ENCODE measurements around the gene BNC2.

The BNC2 gene

GRCh38 chr9:16622541-16622940, 247.9 kb downstream of the BNC2 start:
- no peak for DNase-seq (ENCODE audit: low read depth)
- no peak overlapping the region for H3K4me3 ChIP-seq (ENCODE audit: low read depth, low read length)
- no peak for TF ChIP-seq CTCF (conservative IDR thresholded peaks at IDR 0.05; ENCODE audit: low read depth, low read length)

- no peak for TF ChIP-seq CTCF (conservative IDR thresholded peaks at IDR 0.05; ENCODE audit: low read depth, low read length)
- H3K4me3 ChIP-seq (ENCODE audit: low read depth, low read length), result no peak overlapping the region
- no peak for DNase-seq (ENCODE audit: low read depth)
Observed at GRCh38 chr9:16619914-16620520, 250.5 kb downstream of the BNC2 start.

- H3K4me3 ChIP-seq (ENCODE audit: low read depth, low read length), result no peak overlapping the region
- DNase-seq (ENCODE audit: low read depth), result peak; percentile 47
- no peak for TF ChIP-seq CTCF (conservative IDR thresholded peaks at IDR 0.05; ENCODE audit: low read depth, low read length)
Observed at GRCh38 chr9:16619402-16619801, 251.1 kb downstream of the BNC2 start.

- H3K4me3 ChIP-seq (ENCODE audit: low read depth, low read length), result no peak overlapping the region
- no peak for DNase-seq (ENCODE audit: low read depth)
- TF ChIP-seq CTCF (conservative IDR thresholded peaks at IDR 0.05; ENCODE audit: low read depth, low read length), result no peak
Observed at GRCh38 chr9:16618524-16618923, 251.9 kb downstream of the BNC2 start.

GRCh38 chr9:16616686-16617085, 253.8 kb downstream of the BNC2 start:
- TF ChIP-seq CTCF (conservative IDR thresholded peaks at IDR 0.05; ENCODE audit: low read depth, low read length), result no peak
- no peak overlapping the region for H3K4me3 ChIP-seq (ENCODE audit: low read depth, low read length)
- DNase-seq (ENCODE audit: low read depth), result no peak

- H3K4me3 ChIP-seq (ENCODE audit: low read depth, low read length), result no peak overlapping the region
- no peak for TF ChIP-seq CTCF (conservative IDR thresholded peaks at IDR 0.05; ENCODE audit: low read depth, low read length)
- DNase-seq (ENCODE audit: low read depth), result no peak
Observed at GRCh38 chr9:16615451-16615850, 255.0 kb downstream of the BNC2 start.

- no peak for DNase-seq (ENCODE audit: low read depth)
- TF ChIP-seq CTCF (conservative IDR thresholded peaks at IDR 0.05; ENCODE audit: low read depth, low read length), result no peak
- H3K4me3 ChIP-seq (ENCODE audit: low read depth, low read length), result no peak overlapping the region
Observed at GRCh38 chr9:16613605-16614004, 256.9 kb downstream of the BNC2 start.

All from choroid plexus epithelial cell (primary cell).